SIG-M5 (cell line): ENCODE measurements around the gene CCDC188.

Experiments used
- DNase-seq: peaks from one replicate; lab custom pipeline; 2025; lab: John Stamatoyannopoulos, UW

CCDC188 gene

DNA sequence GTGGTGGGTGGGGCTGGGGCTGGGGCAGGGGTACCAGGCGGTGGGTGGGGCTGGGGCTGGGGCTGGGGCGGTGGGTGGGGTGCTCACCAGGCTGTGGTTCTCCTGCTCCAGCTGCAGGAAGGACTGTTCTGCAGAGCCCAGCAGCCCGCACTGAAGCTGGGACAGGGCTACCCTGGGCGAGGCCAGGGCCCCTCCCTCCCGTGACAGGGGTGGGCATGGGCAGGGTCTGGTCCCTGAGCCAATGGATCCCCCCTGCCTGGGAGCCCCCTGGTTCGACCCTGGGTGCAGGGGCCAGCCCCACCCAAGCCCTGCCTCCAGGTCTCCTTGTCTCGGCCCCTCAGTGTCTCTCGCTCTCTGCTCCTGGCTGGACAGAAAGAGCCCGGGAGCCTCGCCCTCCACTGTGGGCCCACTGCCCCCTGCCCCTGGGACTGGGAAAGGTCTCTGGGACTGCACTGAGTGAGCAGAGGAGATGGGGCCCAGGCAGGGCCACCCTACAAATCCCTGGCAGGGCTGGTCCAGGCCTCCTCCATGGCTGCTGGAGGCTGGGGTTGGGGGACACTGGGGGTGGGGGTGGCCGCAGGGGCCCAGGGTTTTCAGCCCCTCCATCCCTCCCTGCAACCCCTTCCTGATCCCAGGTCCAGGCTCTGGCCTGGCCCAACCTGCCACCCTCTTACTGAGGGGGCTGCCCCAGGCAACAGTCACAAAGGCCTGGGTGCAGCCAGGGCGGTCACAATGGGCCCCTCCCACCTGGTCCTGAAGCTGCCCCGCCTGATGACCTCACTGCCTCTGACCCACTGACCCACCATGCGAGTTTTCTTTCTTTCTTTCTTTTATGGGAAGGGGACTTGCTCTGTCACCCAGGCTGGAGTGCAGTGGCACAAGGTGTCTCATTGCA lies at the start of gene CCDC188:
TSS of gene CCDC188 (minus strand) at position 675 of the 895 bp plus-strand sequence. CDS start at position 606, 69 bp downstream.
- DNase-seq, result no peak

DNA sequence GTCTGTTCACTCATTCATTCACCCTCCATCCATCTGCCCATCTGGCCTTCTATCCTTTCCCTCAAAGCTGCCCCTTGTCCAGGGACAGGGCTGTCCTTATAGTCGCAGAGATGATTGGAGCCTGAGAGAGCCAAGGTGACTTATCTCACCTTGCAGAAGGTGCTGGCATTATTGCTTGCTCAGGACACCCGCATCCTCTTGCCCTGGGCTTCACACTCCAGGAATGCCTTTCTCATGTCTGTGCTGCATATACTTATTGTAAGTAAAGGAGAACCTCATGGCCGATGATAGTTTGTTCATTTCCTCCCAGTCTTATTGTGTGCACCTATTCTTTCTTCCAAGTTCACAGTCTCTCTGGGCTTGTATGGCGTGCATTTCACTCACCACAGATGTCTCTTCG lies 49.1 kb upstream of the CCDC188 start:
- DNase-seq, result no peak

DNA sequence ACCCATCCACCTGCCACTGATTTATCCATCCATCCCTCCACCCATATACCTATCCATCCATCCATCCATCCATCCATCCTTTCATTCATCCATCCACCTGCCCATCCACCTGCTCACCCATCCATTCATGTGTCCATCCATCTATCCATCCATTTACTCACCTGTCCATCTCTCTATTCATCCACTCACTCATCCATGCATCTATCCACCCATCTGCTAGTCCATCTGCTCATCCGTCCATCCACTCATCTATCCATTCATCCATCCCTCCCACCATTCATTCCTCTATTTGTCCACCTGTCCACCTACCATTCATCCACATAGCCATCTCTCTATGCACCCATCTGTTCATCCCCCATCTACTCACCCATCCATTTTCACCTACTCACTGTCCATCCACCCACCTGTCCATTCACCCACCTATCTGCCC lies 48.6 kb upstream of the CCDC188 start:
- no peak for DNase-seq

DNA sequence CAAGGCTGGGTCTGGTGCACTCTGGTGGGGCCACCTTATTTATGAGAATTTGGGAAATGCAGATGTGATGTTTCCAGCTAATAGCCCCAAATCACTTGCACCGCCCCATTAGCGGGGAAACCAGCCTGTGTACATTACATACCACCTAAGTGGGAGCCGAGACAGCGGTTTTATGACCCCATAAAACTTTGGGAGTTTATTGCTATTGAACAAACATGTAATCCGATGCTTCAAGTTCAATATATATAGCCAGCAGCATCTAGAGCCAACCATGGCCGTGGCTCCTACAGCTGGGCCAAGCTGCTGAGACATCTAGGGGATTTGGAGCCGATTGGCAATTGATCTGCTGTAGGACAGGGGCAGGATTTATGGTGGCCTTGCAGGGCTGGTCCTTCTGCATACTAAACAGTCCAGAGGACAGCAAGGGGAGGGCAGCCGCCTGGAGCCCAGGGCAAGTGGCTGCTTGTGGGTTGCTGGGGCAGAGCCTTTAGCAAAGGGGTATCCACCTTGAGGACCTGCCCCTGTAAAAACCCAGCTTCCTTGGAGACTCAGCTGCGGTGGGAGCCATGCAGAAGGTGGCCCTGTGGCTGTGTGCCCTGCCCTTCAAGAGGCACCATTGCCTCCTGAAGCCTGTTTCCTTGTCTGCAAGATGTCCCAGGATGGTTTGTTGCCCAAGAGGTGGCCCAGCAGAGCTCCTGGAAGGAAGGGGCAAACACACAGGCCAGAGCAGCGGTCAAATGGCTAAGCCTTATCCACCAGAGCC lies 47.9 kb upstream of the CCDC188 start:
- DNase-seq, result no peak

DNA sequence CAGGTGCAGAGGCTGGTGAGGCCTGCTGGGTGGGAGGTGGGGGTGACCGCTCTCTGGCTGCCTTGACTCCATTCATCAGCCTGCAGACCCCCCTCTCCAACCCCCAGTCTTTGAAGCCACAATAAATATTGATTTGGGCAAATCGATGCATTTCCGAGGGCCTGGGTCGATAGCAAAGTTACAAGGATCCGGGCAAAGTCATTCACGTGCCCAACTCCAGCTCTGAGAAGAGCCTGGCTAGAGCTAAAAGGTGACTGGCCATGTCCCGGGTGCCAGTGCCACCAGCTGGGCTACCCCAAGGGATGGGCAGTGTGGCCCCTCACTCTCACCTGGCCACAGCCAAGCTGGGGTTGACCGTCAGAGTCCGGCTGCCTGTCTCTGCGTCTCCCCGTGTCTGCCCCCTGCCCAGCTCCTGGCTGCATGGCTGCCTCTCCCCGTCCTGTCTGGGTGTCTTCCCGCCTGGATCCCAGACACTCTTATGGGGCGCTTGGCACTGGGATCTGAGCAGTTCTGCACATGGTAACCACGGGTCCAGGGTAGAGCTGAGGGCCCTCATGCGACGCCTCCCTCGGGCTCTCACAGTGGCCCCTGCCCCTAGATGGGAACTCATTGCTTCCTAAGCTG lies 46.7 kb upstream of the CCDC188 start:
- no peak for DNase-seq

DNA sequence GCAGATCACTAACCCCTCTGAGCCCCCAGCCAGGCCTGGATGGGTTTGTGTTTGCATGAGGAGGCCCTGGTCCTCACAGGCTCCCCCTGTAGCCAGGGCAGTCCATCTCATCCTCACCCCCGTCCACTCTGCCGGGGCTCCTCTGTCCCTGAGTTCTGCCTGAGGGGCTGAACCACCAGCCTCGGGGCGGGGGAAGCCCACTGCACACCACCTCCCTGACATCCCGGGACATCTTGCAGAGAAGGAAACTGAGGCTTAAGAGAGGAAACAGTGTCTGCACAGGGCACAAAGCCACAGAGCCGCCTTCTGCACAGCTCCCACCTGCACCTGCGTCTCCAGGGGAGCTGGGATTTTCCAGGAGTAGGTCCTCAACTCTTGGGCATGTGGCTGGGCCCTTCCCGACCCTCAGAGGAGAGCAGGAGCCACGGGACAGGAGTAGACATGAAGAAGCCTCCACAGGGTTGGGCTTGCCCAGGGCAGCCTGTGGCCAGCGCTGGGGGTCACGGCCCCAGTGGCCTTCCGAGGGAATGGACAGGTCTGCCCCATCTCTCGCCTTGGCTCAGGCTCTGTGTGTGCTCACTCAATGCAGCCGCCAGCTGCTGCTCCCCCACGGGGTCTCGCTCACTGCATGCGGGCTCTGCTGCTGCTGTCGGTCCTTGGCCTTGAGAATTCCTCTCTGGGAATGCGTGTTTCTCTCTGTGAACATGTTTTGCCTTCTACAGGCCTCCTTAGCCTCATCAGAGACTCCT lies 45.4 kb upstream of the CCDC188 start:
- DNase-seq, result no peak

DNA sequence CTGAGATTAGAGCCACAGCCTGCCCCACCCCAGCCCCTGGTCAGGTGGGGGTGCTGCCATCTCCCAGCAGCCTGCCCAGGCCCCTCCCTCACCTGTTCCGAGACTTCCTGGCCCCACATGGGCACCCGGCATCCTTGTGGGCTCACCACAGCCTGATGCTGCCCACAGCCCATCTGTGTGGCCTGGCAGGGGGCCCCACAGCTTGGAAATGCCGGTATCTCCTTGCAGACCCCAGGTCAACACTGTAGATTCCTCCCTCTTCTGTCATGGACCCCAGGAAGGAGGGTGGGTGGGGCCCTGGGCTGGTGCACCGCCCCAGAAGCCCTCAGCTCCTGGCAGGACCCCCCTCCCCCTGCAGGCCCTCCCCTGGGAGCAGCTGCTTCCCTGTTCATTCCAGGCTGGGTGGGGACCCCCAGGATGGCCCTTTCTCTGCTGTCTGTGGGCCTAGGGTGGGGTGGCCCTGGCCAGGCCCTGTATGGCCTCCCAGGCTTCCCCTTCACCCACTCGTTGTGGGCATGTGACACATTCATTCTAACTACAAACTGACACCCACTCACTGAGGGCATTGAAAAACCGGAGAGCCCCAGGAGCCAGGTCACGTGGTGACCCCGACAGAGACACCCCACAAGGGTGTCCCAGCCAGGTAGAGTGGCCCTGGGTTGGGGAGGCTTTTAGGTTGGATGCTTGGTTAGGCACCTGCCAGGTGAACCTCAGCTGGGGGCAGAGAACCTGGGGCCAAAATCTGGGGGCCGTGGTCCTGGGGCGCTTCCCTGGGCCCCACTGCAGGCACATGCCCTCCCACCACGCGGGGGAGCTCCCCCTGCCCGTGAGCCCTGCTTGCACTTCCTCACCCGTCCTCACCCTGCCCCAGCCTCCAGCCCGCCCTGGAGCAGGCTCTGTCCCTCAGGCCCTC lies 44.1 kb upstream of the CCDC188 start:
- DNase-seq, result no peak

DNA sequence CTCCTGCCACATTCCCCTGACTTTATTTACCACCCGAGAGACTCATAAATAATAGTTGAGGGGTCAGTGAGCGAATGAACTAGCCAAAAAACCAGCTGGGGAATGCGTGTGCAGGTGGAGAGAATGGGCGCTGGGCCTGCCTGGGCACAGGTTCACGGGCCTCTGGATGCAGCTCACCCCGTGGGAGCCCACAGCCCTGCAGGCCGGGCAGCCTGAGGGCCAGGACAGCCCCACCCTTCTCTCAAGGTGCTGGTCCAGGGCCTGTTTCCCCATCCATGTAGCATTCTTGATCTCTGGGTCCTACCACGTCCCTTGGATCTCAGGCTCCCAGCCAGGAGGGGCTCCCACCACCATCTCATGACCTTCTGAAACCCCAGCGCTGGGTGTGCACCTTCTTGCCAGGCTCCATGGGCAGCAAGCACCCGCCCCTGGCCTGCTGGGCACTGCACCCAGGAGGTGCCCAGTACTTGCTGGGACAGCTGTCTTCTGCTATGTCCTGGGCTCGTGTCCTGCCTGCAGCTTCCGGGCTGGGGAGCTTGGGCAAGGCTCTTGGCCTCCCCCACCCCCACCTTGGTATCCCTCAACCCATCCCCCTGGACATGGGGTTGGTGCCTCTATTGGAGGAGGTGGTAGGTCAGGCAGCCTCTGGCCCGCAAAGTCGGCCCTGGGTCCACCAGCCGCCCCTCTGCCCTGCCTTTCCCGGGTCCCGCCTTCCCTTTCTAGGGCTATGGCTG lies 43.1 kb upstream of the CCDC188 start:
- DNase-seq, result no peak

DNA sequence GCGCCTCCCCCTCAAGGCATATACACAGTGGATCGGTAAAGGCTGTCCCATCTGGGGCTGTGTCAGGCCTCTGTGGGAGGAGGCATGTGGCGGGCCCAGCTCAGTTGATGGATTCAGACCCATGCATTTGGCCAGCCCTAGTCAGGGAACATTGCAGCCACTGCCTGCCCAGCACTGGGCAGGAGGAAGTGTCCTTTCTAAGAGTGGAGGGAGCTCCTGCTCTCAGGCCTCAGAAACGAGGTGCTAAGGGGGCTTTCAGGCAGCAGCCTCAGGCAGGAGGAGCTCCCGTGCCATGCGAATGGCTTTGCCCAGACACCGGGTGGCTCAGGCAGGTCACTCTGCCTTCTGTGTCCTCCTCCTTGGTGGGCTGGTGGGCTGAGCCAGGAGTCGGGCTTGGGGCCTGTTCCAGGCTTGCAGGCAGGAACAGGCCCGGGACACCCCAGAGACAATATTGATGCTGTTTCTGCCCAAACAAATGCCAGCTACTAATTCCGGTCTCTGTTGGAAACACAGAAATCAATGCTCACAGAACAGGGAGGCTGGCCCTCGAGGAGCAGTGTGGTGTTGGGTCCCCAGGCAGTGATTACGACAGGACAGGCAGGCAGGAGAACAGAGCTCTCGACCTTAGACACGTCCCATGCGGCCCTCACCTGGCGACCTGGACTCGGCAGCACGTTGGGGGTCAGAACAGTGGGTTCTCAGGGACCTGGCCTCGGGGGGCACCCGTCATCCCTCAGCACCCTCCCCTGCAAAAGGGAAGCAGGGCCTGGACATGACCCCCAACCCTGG lies 42.3 kb upstream of the CCDC188 start:
- no peak for DNase-seq

DNA sequence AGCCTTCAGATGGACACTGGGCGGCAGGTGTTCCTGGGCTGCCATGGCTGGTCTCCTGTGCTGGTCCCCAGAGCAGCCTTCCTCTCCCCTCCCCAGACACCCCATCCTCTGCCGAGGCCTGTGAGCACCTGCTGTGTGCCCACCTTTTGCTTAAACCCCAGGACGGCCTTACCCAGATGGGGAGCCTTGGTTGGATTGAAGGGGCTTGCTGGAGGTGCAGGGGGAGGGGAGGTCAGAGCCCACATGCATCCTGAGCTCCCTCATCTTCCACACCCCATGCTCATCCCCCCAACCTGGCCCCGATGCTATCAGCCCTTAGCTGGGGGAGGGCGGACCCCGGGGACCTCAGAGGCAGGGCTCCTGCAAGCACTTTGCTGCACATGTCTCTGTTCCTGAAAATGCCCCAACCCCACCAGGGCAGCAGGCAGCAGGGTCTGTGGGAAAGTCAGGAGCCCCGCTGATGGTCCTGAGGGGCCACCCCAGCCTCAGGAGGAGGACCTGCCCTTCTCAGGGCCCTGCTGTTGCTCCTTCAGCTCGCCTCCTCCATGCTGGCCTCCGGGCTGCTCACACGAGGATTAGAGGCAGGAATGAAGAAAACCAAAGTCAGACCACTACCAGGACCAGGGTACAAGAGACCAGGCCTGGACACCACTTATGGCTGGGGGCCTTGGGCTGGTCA lies 41.6 kb upstream of the CCDC188 start:
- DNase-seq, result no peak

DNA sequence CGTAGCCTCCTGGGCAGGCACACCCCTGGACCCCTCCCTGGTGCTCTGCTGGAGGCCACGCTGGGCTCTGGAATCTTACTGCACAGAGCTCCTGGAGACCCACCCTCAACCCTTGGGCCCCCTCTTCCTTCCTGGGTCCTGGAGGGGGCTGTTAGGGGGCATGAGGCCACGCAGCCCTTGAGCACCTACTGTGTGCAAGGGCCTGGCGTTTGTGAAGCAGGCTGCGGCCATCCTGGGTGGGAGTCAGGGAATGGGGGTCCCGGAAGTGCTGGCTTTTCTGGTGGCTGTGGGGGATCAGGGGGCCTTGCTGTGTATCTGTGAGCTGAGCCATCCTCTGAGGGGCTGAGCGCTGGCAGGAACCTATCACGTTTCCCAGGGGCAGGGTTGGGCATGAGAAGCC lies 40.9 kb upstream of the CCDC188 start:
- DNase-seq, result no peak

DNA sequence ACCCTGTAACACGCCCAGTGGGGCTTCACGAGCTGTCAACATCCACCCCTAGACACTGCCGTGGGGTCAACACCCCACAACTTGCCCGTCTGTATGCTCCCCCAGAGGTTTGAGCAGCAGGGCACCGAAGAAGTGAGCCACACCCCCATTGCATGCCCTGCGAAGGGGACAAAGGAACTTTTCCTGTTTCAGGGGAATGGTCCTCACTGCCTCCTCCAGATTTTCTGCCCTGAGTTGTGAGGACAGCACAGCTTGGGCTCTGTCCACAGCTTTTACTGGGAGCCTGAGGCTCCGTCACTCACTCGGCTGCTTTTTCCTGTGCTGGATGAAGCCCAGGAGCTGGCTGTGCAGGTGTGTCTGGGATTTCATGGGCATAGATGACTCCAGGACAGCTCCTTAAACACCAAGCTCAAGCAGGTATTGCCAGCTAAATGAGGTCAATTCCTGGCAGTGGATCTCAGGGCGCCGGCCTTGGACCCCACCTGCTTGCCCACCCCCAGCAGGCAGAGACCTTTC lies 40.2 kb upstream of the CCDC188 start:
- no peak for DNase-seq

DNA sequence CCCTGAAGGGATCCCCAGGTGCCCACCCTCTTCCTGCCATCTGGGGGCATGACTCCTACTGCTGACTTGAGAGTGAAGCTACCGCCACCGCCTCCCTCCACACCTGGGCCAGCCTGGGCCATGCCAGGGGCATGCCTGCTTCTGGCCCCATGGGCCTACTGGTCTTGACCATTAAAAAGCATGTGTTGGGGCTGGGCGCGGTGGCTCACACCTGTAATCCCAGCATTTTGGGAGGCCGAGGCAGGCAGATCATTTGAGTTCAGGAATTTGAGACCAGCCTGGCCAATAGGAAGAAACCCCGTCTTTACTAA lies 37.7 kb upstream of the CCDC188 start:
- DNase-seq, result no peak

DNA sequence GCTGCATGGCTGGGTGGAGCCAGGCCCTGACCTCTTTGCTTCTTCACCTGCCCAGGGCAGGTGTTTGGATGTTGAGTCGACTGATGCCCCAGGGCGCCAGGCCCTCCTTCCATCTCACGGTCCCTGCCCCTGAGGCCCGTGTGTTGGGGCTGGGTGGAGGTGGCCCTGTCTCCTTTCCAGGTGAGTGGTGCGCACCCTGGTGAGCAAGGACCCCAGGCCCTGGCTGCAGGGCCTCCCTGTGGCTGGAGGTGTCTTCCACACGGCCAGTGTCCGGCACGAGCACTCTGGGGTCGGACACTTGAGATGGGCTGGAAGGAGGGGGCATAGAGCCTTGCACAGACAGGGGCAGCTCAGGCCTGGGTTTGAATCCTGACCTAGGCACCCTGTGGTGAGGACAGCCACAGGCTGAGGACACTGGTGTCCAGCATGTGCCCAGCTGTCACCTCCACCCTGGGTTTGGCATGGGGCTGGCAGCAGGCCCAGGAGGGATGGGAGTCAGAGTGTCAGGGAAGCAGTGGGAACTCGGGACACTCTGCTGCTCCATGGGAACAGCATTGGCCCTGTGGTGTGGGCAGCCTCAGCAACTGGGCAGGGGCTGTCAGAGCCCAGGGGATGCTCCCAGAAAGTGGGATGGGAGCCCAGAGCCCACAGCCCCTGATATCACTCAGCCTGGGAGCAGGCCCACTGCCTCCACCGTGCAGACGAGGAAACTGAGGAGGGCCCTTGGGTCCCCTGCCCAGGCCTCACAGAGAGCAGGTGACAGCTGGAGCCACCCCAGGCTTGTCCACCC lies 37.1 kb upstream of the CCDC188 start:
- no peak for DNase-seq

DNA sequence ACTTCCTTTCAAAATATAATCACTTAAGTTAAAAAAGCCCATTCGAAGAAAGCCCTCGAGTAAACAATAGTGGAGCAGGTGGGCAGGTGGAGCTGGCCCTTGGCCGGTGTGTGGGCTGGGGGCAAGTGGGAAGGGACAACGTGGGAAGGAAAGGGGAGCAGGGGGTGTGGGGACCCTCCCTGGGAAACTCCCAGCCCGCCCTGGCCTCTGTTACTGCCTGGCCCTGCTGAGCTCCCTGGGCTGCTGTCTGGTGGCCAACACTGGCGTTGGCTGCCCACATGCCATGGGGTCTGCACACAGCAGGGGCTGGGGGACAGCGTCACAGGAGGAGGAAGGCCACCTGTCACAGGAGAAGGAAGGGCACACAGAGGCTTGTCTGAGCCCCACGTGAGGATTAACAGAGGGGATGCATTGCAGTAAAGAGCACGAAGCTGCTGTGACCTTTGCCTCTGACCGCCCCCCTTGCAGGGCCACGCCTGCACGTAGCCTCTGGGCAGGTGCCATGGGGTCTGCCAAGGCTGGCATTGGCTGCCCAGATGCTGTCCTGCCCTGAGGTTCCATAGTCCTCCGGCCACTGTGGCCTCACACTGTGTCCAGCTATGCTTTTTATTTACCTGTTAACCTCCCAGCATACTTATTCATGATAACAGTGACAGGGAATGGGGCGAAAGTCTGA lies 36.2 kb upstream of the CCDC188 start:
- DNase-seq, result no peak

DNA sequence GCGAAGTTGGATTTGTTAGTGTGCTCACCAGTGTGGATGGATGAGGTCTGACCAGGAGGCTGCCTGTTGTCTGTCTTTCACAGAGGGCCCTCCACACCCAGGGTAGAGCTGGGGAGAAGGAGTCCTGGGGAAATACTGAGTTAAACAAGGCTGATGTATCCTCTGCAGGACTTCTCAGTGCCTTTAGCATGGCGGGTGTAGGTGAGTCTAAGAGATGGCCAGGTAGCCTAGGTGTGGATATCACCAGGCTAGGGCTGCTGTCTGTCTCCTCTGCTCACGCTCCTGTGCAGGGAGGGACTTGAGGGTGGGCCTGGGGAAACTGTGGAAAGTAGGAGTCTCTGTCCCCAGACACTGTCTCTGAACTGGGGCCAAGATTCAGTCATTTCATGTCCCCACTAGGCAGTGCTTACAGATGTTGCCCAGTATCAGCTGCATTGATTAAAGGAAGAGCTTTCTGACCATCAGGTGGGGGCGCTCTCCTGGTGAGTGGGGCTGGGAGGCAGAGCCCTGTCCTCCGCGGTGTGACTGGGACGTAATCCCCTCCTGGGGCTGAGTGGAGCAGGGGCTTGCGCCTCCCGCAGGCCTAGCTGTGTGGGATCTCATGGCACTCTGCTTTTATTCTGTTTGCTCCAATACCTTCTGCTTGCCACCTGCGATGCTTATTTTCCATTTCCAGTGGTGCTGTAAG lies 35.5 kb upstream of the CCDC188 start:
- DNase-seq, result no peak

DNA sequence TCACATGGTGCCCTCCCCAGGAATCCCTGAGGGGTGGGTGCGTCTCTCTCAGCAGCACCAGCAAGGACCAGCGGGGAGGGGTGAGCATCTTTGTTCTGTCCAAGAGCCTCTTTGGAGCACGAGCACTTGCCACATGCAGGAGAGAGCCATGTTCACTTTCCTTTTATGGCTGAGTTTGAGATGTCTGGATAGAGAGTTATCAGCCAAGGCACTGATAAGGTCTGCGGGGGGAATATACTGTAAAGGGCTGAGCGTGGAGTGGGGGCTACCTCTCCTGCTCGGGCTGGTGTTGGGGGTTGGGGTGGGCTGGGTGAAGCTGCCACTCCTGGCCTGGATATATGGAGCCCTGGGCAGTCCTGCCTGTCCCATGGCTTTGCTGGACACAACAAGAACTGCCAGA lies 34.9 kb upstream of the CCDC188 start:
- DNase-seq, result no peak
